Glomerular visceral epithelial cell (primary cell): Measurements from ENCODE around the gene ALPK1.

ENCODE experiments used
- DNase-seq: peaks from one replicate; pipeline ENCODE4 v3.0.0-alpha.2; 2016; ENCODE audit errors: extremely low spot score

ALPK1 gene

DNA sequence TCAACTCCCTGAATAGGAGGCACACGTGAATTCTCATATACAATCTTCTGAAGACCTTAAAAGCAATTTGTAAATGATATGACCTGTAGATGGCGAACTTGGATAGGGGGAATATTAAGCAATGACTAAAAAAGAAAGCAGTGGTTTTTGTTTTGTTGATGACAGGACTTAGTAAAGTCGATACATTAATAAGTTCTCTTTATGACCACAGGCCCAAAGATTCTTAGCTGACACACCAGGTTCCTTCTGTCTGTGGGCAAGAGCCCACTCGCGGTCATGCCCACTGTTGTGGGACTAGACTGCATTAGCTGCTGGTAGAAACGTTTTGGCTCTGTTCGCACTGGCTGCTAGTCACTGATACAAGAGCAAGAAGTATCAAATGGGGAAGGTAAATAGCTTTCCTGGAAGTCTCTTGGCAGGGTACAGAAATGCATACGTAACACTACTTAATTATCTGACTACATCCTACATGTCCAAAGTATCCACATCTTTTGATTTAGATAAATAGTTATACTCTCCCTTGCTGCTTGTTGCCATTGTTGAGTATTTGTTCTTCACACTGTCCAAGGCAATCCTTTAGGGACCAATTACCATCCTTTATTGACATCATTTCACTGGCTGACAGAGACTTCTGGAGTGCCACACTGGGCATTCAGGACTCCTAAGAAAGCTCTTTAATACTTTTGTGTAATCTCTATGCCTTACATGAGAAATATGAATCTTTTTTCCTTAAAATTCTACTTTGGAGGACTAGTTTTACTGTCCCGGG is 31.0 kb downstream of the ALPK1 start:
- peak; percentile 49 for DNase-seq

DNA sequence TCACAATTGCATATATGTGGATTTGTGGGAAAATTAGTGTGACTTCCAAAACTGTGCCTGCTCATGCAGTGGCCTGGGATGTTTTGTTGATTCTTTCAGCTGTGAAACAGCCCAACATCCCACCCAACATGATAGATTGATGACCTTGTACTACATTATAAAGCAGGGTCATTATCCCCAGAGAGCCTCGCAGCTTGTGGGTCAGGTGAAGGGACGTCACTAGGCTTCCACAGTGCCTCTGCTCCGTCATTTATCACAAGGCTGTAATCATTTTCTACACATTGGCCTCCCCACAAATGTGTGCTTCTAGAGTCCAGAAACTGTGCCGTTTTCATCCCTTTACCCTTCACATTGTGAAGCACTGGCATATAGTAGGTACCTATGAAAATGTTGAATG is 31.6 kb downstream of the ALPK1 start:
- DNase-seq: no peak

DNA sequence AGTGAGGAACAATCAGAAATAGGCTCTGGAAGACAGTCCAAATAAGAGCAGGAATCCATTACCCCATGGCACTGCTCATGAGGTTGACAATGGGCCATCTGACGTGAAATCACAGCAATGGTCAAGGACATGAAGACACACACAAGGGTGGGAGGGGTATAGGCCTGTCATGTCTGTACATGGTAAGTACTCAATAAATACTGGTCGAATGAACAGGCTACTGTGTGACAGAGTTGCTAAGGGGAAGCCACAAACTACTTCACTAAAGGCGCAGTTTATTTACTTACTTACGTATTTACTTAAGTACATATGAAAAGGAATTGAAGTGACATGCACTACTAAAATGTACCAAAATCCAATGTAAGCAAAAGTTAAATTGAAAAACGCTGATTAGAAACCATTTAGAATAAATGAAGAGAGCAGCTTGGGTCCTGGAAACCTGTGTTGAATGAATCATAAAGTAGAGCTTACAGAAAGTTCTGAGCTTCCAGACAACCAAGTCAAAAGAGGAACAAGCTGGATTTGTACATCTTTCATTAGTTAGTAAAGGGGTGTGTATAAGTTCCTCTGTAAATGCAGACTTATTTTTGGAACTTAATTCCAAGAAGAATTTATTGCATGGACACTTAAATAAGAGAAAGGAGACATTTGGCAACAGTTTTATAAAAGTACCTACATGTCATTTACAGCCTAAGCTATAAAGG is 32.7 kb downstream of the ALPK1 start:
- DNase-seq: no peak

DNA sequence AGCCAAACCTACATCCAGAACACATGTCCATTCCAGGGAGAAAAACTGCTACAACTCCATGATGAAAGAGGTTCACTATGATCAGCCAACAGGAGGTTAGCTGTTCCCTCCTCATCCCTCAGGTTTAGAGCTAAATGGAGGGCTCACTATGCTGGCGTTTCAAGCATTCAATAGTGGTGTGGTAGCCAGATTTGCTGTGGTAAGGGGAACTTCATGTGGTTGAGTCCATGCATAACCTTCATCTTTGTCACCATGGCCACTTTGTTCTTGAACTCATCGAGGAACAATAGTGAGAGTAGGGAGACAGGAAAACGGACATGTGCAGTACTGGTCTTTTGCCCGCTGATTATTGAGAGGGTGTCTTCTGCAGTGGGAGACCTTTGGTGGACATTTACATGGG is 33.8 kb downstream of the ALPK1 start:
- no peak for DNase-seq

DNA sequence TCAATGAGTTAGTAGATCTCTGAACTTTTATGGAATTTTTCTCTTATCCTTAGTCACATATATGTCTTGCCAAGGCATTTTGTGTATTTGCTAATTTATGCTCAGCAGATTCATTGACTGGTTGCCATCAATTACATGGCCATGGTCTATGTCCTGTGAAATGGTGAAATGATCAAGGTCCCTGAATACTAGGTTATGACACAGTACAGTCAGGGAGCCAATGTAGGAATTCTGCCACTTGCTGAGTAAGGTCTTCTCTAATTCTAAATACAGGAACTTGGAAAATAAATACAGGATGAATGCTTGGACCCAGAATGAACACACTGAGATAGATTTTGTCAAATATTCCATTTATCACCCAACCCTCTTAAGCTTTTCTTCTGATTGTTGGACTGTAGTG is 35.2 kb downstream of the ALPK1 start:
- DNase-seq: no peak

DNA sequence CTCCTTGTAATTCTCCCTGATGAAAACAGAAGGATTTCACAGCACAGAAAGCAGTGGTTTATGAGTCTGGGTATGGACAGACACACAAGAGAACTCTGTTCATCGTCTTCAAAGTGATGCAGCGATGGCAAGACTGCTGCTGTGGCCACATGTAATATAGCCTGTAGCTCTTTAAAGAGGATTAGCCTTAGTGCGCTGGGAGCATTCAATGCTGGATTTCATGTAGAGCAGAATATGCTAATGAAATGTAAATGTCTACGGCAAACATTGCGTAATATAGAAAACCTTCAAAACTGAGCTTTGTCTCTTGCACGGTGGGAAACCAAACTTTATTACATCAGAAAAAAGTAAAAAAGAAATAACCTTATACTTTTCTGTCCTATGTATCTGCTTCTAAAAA is 42.9 kb downstream of the ALPK1 start:
- DNase-seq: no peak

DNA sequence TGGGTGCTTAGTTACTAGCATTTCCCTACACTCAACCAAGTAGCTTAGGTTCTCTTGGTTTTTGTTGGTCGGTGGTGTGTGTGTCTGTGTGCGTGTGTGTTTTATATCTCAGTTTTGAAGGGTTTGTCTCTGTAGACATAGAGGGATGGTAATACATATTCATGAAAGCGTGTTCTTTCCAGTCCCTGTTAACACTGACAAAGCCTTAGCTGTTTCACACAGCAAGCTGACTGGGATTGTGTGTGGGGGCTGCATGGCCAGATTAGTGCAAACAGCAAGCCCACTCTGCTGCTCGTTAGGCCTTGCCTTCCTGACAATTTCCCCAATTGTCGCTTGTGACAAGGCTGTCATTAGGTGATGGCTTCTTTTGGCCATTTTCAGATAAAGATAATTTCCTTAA is 43.9 kb downstream of the ALPK1 start:
- DNase-seq: no peak

DNA sequence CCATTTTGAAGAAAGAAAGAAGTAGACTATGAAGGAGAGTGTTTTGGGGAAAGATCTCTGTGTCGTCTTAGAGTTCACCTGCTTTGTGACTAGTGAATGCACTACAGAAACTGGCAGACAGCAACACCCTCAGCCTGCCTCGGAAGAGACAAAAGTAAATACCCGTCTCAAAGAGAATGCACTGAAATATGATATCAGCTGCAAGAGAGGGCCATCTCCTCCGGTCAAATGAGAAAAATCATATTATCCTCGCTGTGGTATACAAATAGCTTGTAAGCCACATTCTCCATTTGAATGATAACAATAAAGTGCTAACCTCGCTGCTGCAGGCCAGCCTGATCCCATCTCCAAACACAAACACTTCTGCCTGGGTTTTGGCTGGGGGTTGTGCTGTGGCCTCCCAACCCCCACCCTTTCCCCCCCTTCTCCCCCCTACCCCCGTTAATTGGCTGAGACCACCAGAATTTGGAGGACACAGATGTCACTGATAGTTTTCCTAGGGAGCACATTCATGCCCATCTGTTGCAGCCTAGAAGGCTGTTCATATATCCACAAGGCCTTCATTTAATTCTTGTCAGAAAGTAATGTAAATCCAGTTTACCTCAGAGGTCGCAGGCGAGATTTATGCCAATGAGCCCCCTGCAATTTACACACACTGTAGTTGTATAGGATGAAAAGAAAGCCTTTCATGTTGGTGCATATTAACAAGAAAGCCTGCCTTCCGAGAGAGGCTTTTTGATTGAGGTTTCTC is 46.3 kb downstream of the ALPK1 start:
- DNase-seq: no peak

DNA sequence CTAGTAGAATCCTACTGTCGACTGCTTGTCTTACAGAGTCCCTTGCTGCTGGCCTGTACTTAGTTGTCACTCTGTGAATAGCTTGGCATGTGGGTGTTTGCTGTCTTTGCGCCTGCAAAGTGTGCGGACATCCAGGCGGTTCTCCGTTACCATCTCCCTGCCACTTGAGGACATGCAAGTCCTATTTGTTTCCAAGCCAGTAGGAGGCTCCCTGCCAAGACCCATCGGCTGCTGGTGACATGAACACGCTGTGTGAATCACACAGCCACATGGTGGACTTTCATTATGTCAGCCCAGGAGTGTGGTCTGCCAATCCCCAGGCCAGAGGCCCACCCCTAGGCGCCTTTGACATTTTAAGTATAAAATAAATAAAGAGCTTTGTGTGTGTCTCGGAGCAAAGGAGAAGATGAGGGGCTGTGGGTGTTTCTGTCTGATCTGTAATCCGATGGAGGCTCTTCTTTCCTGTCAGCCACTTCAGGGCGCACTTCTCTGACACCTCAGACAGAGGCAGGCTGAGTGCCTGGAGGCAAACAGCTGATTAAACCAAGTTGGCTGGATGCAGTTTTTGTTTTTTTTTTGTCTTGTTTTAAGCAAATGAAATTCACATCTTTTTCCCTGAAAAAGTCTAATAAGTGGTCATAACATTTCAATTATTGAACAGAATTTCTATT is 51.5 kb downstream of the ALPK1 start:
- peak; percentile 10 for DNase-seq

DNA sequence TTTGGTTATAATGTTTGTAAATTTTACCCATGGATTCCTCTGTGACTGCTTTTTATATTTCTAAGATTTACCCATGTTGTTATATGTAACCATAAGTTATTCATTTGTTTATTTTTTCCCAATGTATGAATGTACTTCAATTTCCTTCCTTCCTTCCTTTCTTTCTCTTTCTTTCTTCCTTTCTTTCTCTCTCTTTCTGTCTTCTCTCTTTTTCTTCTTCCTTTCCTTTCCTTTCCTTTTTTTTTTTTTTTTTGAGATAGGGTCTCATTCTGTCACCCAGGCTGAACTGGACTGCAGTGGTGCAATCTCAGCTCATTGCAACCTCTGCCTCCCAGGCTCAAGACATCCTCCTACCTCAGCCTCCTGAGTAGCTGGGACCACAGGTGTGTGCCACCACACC is 55.6 kb downstream of the ALPK1 start:
- no peak for DNase-seq

DNA sequence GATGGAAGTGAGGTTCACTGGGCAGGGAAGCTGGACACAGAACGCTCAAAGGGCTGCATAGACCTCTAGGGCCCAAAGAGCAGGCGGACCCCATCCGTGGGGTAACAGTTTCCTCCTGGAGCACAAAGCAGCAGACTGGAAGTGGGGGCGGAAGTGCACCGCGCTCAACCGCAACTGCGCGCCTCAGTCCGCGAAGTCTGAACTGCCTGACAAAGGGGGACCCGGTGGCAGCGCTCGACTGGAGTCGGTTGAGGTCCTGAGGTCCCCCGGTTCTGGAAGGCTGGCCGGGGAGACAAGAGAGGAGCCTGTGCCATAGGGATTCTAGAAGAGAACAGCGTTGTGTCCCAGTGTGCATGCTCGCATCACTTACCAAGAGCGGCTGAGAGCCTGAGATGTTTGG is 58.5 kb downstream of the ALPK1 start:
- no peak for DNase-seq

DNA sequence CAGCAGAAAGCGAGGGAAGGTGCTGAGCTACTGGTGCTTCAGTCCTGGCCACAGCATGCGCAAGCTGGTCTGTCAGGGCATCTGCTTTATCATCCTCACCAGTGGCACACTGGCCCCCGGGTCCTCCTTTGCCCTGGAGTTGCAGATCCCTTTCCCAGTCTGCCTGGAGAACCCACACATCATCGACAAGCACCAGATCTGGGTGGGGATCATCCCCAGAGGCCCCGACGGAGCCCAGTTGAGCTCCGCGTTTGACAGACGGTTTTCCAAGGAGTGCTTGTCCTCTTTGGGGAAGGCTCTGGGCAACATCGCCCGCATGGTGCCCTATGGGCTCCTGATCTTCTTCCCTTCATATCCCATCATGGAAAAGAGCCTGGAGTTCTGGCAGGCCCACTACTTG is 60.3 kb downstream of the ALPK1 start:
- DNase-seq: no peak

DNA sequence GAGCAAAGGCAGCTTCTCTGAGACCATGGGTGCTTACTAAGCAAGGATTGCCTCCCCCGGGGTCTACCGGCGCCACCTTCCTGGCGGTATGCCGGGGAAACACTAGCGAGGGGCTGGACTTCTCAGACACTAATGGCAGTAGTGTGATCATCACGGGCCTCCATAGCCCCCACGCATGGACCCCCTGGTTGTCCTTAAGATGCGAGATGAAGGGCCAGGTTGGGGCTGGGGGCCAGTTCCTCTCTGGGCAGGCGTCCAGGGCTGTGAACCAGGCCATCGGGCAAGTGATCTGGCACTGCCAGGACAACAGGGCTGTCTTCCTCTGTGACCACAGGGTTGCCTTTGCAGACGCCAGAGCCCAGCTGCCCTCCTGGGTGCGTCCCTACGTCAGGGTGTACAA is 60.7 kb downstream of the ALPK1 start:
- DNase-seq: no peak

DNA sequence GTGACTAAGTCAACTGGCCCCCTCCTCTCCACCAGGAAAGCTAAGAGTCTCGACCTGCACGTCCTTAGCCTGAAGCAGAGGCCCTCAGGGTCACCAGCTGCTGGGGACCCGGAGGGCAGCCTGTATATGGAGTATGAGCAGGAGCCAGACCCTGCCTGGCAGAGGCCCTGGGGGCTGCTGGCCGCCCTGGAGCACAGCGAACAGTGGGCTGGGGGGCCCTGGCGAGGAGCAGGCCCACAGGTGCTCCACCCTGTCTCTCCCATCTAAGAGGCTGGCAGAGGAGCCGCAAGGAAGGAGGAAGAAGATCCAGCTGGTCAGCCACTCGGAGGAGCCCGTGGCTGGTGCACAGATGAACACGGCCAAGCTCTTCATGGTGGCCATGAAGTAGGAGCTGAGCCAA is 61.2 kb downstream of the ALPK1 start:
- no peak for DNase-seq

DNA sequence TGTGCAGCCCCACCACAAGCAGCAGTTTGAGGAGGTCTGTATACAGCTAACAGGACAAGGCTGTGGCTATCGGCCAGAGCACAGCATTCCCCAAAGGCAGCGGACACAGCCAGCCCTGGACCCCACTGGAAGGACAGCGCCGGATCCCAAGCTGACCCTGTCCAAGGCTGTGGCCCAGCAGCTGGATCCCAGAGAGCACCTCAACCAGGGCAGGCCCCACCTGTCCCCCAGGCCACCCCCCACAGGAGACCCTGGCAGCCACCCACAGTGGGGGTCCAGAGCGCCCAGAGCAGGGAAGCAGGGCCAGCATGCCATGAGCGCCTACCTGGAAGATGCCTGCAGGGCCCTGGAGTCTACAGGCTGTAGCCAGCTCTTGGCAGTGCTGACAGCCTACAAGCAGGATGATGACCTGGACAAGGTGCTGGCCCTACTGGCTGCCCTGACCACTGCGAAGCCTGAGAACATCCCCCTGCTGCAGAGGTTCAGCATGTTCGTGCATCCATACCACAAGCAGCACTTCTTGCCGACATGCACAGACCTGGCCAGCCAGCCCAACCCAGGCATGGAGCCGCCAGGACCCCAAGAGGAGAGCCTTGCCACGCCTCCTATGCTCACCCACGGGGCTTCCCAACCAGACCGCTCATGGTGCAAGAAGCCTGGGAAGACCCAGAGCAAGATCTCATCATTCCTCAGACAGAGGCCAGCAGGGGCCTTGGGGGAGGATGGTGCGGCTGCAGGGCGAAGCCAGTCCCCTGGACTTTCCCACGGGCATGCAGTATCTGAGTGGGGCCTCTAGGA is 62.0 kb downstream of the ALPK1 start:
- no peak for DNase-seq

DNA sequence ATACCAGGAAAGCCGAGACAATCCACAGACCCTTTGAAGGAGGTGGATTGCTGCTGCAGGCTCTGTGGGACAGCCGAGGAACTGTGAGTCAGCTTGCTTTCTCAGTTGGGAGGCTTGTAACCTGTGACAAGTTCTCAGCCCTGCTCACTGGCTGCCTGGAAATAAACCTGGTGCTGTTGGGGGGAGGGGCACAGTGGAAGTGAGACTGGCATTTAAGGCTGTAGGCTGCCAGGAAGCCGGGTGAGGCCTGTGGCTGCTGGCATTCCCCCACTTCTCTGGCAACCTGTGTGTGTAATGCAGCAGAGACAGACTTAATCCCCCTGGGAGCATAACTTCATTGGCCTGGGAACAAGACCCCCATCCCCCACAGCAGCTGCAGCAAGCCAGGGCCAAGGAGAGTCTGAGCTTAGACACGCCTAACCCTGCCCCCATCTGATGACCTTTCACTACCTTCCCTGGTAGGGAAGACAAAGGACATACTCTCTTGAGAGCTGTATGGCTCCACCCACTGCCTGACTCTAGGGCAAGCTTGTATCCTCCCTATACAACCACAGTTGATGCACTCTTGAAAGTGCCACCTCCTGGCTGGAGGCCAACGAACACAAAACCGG is 64.1 kb downstream of the ALPK1 start:
- DNase-seq: peak; percentile 81

DNA sequence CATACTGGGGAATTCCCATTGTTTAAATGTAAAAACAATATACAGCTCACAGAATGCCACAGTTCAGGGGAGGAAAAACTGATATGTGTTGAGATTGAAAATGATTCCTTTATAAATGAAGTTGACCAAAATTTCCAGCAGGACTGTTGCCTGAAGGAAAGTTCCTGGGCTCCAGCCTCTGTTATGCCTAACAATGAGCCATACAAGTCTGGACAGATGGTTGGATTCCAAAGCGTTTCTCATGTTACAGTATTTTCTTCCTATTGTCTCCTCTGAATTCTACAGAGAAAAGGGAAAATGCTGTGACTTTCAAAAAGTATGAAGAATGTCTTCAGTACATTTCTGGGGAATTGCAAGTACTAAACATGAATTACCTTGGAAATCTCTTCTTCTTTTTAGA is 73.3 kb downstream of the ALPK1 start:
- no peak for DNase-seq

DNA sequence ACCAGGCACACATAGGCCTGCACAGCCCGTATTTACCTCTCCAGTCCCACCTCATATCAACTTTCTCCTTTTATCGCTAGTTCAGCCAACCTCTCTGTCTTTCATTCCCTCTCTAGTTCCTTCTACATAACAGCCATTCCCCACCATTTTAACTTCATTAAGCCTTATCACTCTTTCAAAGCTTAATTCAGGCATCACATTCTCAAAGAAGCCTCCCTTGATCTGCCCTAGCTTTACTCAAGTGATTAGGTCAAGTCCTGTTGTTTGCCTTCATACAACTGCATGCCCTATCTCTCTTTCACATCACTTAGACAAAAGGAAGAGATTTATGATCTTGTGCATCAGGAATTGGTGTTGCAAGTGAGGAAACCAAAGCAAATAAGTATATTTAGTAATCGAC is 74.2 kb downstream of the ALPK1 start:
- DNase-seq: no peak

DNA sequence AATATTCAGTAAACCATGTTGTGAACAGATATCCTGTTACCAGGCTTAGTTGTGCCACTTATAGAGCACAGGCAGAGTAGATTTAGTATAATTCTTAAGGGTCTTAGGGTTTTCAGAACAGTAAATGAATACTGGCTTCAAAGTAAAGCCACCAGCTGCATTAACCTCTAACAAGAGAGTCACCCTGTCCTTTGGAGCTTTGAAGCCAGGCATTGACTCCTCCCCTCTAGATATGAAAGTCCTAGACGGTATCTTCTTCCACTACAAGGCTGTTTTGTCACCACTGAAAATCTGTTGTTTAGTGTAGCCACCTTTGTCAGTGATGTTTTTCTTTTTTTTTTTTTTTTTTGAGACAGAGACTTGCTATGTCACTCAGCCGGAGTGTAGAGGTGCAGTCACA is 77.7 kb downstream of the ALPK1 start:
- no peak for DNase-seq

DNA sequence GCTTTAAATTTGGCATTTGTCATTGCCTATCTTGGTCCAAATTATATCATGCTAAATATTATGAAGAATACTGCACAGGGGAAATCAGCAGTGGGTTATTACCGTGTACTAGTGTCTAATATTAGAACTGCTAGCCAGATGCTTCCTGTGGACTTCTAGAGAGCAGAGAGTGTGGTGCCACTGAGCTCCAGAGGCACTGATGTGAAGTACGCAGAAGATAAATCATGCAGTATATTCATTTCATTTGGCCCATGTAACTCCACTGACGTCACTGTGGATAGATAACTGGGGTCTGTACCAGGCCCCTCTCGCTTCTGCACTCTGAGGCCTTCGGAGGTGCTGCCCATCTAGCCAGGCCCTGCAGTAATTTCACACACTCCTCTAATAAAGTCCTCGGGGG is 80.0 kb downstream of the ALPK1 start:
- no peak for DNase-seq

DNA sequence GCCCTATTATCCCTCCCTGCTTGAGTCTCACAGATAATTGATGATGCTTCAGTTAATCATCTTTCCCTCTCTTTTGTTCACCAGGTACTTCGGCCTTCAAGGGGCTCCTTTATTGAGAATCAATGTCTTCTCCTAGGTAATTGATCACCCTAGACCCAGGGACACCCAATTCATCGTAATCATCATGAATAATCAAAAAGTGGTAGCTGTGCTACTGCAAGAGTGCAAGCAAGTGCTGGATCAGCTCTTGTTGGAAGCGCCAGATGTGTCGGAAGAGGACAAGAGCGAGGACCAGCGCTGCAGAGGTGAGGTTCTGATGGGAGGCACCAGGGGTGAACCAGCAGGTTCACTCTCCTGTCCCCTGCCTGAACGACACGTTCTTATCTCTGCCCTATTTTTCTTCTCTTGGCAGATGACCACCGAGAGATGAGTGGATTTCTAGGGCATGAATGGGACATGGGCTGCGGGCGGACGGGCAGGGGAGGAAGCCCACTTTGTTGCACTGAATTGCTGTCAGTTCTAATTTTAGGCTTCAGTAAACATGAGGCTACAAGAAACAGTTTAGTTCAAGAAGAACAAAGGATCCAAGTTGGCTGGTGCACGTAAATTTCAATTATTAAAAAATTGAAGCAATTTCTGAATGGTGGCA is 80.5 kb downstream of the ALPK1 start:
- no peak for DNase-seq
